Adrenal gland (tissue), 12 donors: Measurements from ENCODE around the gene IL20. TPM values are rescaled to one million over a fixed set of nuclear protein-coding genes. Genes with fewer than 3 reads are reported as not detected.

ENCODE experiments used
- DNase-seq, 7 donors: peaks; one replicate each; pipeline ENCODE4 v3.0.0-alpha.2; 2019 to 2020
- H3K27ac ChIP-seq, 5 donors: fragments of 200-600 bp; sonication (generic) in 4 of 5; 1 replicate in 3 of 5; 2 replicates in 2 of 5; pipeline versions ENCODE4 v1.5.1 to v1.8.0; 2016 to 2020; ENCODE audit warnings: mild to moderate bottlenecking in 1 of 5
- H3K27me3 ChIP-seq: fragments of 200-600 bp; 2 replicates; pipeline ENCODE4 v1.8.0; 2021
- H3K36me3 ChIP-seq, 2 donors: fragments of 200-600 bp; replicated peaks in 1 of 2; 1 replicate in 1 of 2; 2 replicates in 1 of 2; pipeline versions ENCODE4 v1.5.1 to v1.8.0; 2018 to 2022
- H3K4me1 ChIP-seq, 2 donors: fragments of 200-600 bp; replicated peaks in 1 of 2; 1 replicate in 1 of 2; 2 replicates in 1 of 2; pipeline versions ENCODE4 v1.5.1 to v1.8.0; 2018 to 2021
- H3K4me3 ChIP-seq, 4 donors: fragments of 200-600 bp; sonication (generic) in 3 of 4; one replicate each; pipeline ENCODE4 v1.5.1; 2016 to 2018
- H3K9me3 ChIP-seq, 3 donors: fragments of 200-600 bp; sonication (generic) in 1 of 3; replicated peaks in 1 of 3; 1 replicate in 2 of 3; 2 replicates in 1 of 3; pipeline versions ENCODE4 v1.5.1 to v1.8.0; 2016 to 2021
- CTCF ChIP-seq, 6 experiments: fragments of 450-650 bp in 4 of 6; fragments of 200-600 bp in 2 of 6; sonication (generic) in 1 of 6; IDR thresholded peaks; 1 replicate in 5 of 6; 2 replicates in 1 of 6; pipeline versions ENCODE4 v1.5.1 to v1.8.0; 2016 to 2021; ENCODE audit warnings: antibody characterized with exemption in 6 of 6, mild to moderate bottlenecking in 2 of 6, moderate library complexity in 1 of 6
- POLR2A ChIP-seq, 2 donors: fragments of 450-650 bp; IDR thresholded peaks; one replicate each; pipeline ENCODE4 v1.6.1; 2017; ENCODE audit warnings: antibody characterized with exemption in 2 of 2, mild to moderate bottlenecking in 2 of 2, moderate library complexity in 1 of 2
- WGBS, 4 donors: extraction: QIAGEN DNeasy Blood & Tissue Kit in 2 of 4; methylation state at CpG; one replicate each; pipeline versions ENCODE4 v1.1.5 to v1.1.7; 2013 to 2017; 5-methylcytosine and 5-hydroxymethylcytosine counted together
- intact Hi-C, 2 donors: fragments of 100-400 bp; cut with DNase I; formaldehyde crosslinking; loops; one replicate each; pipeline versions ENCODE4 v1.14.1 to v1.15.0; 2022 to 2023
- polyA plus RNA-seq, 3 donors: library from polyadenylated mRNA; stranded (reverse); fragments of 200-250 nt in 2 of 3; fragments of 350-450 nt in 1 of 3; fragmentation: Illumina TruSeq in 1 of 3; extraction: RNeasy Lipid Tissue Mini Kit (QIAGEN cat#74804) in 1 of 3; gene quantifications; one replicate each; pipeline ENCODE4 v1.2.3, GENCODE V29; 2013 to 2014
- total RNA-seq, 9 donors: library from RNA; depleted of rRNA in 4 of 9; stranded (reverse); fragments of >200 nt in 4 of 9; fragments of 120-200 nt in 1 of 9; fragmentation: NEBNext Ultra II Directional in 1 of 9; extraction: Animal tissue kit (Norgen Biotek cat#: 25700) in 1 of 9; gene quantifications; one replicate each; pipeline versions ENCODE4 v1.1.0 to v1.2.4, GENCODE V29; 2013 to 2023
- donor health status: healthy with polysubstance abuse.
- donor health status: Bipolar disorder and iron deficiency.
- donor health status: DM: yes; HTN: yes; CAD: no.
- donor health status: DM: no; HTN: no; CAD: no.
- donor health status: DM: no; HTN: no; CAD: no.
- donor health status: DM: yes; HTN: yes; CAD: no.

IL20 gene
- total and polyA plus RNA-seq, 12 donors: 0.13 to 0.53 (median 0.41) TPM; not detected in 9

DNA sequence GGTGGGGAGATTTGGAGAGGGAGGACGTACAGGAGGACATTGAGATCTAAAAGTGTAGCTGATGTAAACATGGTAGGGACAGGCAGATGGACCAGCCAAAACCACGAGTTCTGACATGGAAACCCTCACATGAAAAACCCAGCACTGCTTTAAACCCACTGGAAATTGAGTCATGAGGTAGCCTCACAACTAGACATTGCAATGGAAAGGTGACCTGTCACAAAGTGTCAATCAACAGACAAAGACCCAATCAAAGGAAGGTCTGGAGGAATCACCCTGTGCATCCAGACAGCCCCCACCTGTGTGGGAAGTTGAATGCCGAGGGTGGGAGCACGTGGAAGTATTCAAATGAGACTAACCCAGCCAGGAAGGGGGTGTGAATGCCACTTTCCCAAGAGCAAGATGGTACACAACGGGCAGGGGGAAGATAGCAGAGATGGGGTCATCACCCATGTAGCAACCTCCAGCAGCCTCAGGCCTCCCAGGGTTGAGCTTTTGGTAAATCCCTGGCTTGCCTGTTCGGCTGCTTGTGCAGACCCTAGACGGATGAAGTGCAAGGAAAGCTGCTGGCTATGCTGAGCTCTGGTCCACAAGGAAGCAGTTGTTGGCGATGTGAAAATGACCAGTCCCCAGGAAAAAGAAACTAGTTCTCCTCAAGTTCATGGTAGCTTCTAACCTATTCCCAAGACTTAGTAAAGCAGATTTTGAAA is 50.7 kb downstream of the IL20 start:
- Histone ChIP-seq H3K9me3 (no peaks in the 10 kb centered on the region), H3K36me3 (no peaks in the 10 kb centered on the region), H3K4me1 (no peaks in the 10 kb centered on the region), H3K4me3 (no peak overlapping the region), H3K27ac (no peak overlapping the region), H3K27me3 (peaks cover 6% of the 10 kb centered on the region)
- no peak for DNase-seq
- WGBS, 4 donors: 64 to 78% (median 75%) methylated on average over 7 to 8 of the region's 8 CpGs
- TF ChIP-seq POLR2A (IDR thresholded peaks at IDR 0.05): no peak
- no peak for TF ChIP-seq CTCF (IDR thresholded peaks at IDR 0.05)
- intact Hi-C loops: loop anchor here (10.0 kb wide), 3 partner anchors 281 to 441 kb away; partner anchors contain the start of genes DYRK3 (in 2 of the 2) and IKBKE (in 1 of the 2)

- Histone ChIP-seq H3K4me3 (no peak overlapping the region), H3K27me3 (peaks cover 2% of the 10 kb centered on the region), H3K4me1 (no peaks in the 10 kb centered on the region), H3K27ac (no peak overlapping the region), H3K36me3 (no peaks in the 10 kb centered on the region), H3K9me3 (no peaks in the 10 kb centered on the region)
- DNase-seq: no peak
- TF ChIP-seq CTCF (IDR thresholded peaks at IDR 0.05) (no peak), POLR2A (IDR thresholded peaks at IDR 0.05) (no peak)
- intact Hi-C loops: loop anchor here (10.0 kb wide), 3 partner anchors 283 to 443 kb away; partner anchors contain the start of genes DYRK3 (in 2 of the 2) and IKBKE (in 1 of the 2)
- 78 to 87% (median 82%) methylated on average over 3 of the region's 3 CpGs for WGBS, 4 donors
Measured at GRCh38 chr1:206918076-206918475, 52.7 kb downstream of the IL20 start.

Other genes with a start within 250 kb of the IL20 start
- 1 to 10 TPM; 2.9 to 6.3 (median 5.2) TPM for gene DYRK3, start 230.1 kb upstream of the IL20 start, total RNA-seq
- gene DYRK3, start 230.1 kb upstream of the IL20 start, polyA plus RNA-seq: 1 to 10 TPM; 2.9 to 6.6 (median 3.4) TPM
- 100 to 1,000 TPM in 4 of 9 donors, 10 to 100 TPM in 5; 25.3 to 129 (median 90.3) TPM for gene MAPKAPK2, start 180.7 kb upstream of the IL20 start, total RNA-seq
- 10 to 100 TPM; 66.6 to 80.7 (median 71.6) TPM for gene MAPKAPK2, start 180.7 kb upstream of the IL20 start, polyA plus RNA-seq
- not detected for gene IL19, start 94.8 kb upstream of the IL20 start, total RNA-seq
- gene IL19, start 94.8 kb upstream of the IL20 start, polyA plus RNA-seq: not detected
- 1 to 10 TPM in 7 of 9 donors, under 1 TPM in 2; 0.33 to 8.5 (median 3.0) TPM for gene IL10, start 93.1 kb upstream of the IL20 start, total RNA-seq
- gene IL10, start 93.1 kb upstream of the IL20 start, polyA plus RNA-seq: 1 to 10 TPM; 1.5 to 4.2 (median 1.6) TPM
- gene IL24, start 31.8 kb downstream of the IL20 start, total RNA-seq: not detected
- gene IL24, start 31.8 kb downstream of the IL20 start, polyA plus RNA-seq: not detected
- 1 to 10 TPM in 5 of 9 donors, under 1 TPM in 3, not detected in 1; 0.43 to 3.0 (median 1.4) TPM for gene FCMR, start 56.3 kb downstream of the IL20 start, total RNA-seq
- gene FCMR, start 56.3 kb downstream of the IL20 start, polyA plus RNA-seq: 1 to 10 TPM in 2 of 3 donors, under 1 TPM in 1; 0.27 to 1.5 (median 1.2) TPM
- 1 to 10 TPM in 3 of 9 donors, under 1 TPM in 4, not detected in 2; under 0.01 to 3.4 (median 0.66) TPM for gene PIGR, start 80.8 kb downstream of the IL20 start, total RNA-seq
- gene PIGR, start 80.8 kb downstream of the IL20 start, polyA plus RNA-seq: under 1 TPM; 0.04 to 0.88 (median 0.10) TPM
- not detected for gene FCAMR, start 104.8 kb downstream of the IL20 start, total RNA-seq
- not detected for gene FCAMR, start 104.8 kb downstream of the IL20 start, polyA plus RNA-seq
- 1 to 10 TPM in 6 of 9 donors, under 1 TPM in 3; 0.11 to 3.7 (median 1.0) TPM for gene C1orf116, start 167.1 kb downstream of the IL20 start, total RNA-seq
- gene C1orf116, start 167.1 kb downstream of the IL20 start, polyA plus RNA-seq: under 1 TPM; 0.20 to 0.88 (median 0.88) TPM
- gene YOD1, start 185.6 kb downstream of the IL20 start, total RNA-seq: 10 to 100 TPM in 2 of 9 donors, 1 to 10 TPM in 7; 4.3 to 22.1 (median 8.6) TPM
- 10 to 100 TPM in 1 of 3 donors, 1 to 10 TPM in 2; 2.5 to 10.9 (median 3.0) TPM for gene YOD1, start 185.6 kb downstream of the IL20 start, polyA plus RNA-seq
- 10 to 100 TPM; 10.3 to 25.8 (median 16.6) TPM for gene PFKFB2, start 187.7 kb downstream of the IL20 start, total RNA-seq
- 10 to 100 TPM in 1 of 3 donors, 1 to 10 TPM in 2; 3.9 to 10.8 (median 6.7) TPM for gene PFKFB2, start 187.7 kb downstream of the IL20 start, polyA plus RNA-seq
- 1 to 10 TPM in 1 of 9 donors, under 1 TPM in 6, not detected in 2; 0.22 to 1.4 (median 0.55) TPM for gene C4BPB, start 223.2 kb downstream of the IL20 start, total RNA-seq
- under 1 TPM; 0.20 to 0.64 (median 0.24) TPM for gene C4BPB, start 223.2 kb downstream of the IL20 start, polyA plus RNA-seq
- gene C4BPA, start 238.6 kb downstream of the IL20 start, total RNA-seq: 10 to 100 TPM in 1 of 9 donors, 1 to 10 TPM in 2, under 1 TPM in 1, not detected in 5; 0.57 to 23.4 (median 7.5) TPM
- gene C4BPA, start 238.6 kb downstream of the IL20 start, polyA plus RNA-seq: under 1 TPM; 0.13 to 0.38 (median 0.32) TPM